DMS79 (cell line): Measurements from ENCODE around the gene TXLNB.
"Not testable (repeated sequence)": the region's sequence is repeated elsewhere in the genome, so short reads cannot be mapped to it uniquely, and the experiment has no call there.

Experiments used
- DNase-seq: peaks from one replicate; lab custom pipeline; 2025; lab: John Stamatoyannopoulos, UW

TXLNB gene

GRCh38 chr6:139311831-139312230, 20.0 kb upstream of the TXLNB start:
- no peak for DNase-seq

DNA sequence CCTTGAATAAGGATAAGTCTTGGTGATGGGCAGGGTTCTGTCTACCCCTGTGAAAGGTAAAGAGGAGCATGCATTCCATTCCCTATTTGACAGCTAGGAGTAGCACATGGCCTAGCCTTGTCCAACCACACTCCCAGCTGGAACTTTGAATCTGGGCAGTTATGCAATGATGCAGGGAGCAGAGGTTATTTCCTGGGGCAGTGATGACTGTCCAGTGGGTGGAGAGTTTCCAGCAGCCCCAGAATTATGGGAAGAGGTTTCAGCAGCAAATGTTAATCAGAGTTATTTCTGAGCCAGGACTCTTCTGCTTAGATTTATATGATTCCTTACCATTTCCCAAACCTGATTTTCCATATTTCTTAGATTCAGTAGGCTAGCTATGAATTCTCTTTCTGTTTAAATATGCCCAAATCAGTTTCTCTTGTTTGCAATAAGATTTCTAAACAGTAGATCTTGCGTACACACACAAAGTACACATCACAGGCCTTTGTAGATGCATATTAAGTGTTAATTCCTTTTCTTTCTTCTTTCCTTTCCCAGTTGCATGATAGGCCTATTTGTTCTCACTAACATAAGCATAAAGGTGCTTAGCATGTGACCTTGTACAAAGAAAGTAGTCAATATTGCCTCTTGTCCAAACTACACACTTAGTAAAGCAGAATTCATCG, 17.3 kb upstream of the TXLNB start:
- DNase-seq = no peak

DNA sequence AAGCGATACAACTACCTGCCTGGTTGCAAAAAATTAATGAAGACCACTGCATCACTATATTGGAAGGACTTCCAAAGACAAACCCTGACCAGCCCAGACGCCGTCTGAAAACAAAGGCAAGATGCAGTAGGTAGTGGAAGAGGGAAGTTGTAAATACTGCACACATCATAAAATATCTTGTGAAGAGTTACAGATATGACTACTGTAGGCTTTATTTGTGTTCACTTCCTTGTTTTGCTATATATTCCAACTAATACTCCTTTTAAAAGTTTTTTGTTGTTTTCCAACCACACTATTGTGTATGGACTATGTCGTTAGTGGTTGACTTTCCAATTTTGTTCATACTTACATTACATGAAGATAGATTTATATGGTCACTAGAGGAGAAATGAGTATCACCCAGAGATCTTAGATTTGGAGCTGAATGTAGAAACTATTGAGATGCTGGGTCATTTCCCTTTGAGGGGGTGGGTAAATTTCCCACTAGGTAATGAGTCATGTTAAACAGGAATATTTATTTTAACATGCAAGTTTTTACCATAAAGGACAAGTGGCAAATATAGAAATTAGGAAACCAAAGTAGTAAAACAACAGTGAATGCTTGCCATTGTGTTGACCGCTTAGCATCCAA, 16.6 kb upstream of the TXLNB start:
- no peak for DNase-seq

GRCh38 chr6:139306291-139306981, 14.6 kb upstream of the TXLNB start:
- DNase-seq = no peak

- DNase-seq = no peak
Measured at GRCh38 chr6:139303185-139303584, 11.4 kb upstream of the TXLNB start.

DNA sequence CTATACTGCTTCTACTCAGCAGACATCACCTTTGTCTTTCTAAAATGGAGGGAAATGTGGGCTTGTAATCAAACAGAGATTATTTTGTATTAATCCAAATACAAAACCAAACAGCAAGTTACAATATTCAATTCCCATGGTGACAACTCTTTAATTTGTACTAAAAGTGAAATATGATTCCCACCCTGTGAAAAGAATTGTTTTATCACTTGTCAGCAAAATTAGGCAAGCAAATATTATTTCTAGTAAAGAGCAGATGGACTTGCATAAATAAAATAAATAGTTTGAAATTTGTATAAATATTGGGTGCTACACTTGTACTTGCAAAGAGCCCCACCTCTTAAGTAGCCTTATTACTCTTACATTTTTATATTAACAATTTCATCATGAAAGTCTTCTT, 6.1 kb upstream of the TXLNB start:
- DNase-seq = no peak

- DNase-seq = no peak
Measured at GRCh38 chr6:139296927-139297326, 5.1 kb upstream of the TXLNB start.

DNA sequence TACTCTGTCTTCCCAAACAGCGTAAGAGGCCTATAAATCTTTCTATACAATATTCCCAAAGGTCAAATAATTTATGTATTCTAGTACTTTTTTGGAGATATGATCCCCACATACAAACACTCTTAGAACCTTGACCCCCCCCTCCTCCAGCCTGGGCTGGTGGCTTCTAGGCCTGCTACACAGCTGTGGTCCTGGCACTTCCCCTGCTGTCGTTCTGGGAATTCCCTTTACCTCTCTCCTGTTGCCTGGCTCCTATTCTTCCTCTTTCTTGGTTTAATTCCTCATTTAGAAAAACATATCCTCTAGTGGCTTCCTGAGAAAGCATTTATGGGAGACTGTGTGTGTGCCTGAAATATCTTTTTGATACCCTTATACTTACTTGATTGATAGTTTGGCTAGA, 4.1 kb upstream of the TXLNB start:
- DNase-seq = no peak

GRCh38 chr6:139294090-139294489, 2.3 kb upstream of the TXLNB start:
- DNase-seq = no peak

GRCh38 chr6:139293230-139293629, 1.4 kb upstream of the TXLNB start:
- not testable (repeated sequence) for DNase-seq

DNA sequence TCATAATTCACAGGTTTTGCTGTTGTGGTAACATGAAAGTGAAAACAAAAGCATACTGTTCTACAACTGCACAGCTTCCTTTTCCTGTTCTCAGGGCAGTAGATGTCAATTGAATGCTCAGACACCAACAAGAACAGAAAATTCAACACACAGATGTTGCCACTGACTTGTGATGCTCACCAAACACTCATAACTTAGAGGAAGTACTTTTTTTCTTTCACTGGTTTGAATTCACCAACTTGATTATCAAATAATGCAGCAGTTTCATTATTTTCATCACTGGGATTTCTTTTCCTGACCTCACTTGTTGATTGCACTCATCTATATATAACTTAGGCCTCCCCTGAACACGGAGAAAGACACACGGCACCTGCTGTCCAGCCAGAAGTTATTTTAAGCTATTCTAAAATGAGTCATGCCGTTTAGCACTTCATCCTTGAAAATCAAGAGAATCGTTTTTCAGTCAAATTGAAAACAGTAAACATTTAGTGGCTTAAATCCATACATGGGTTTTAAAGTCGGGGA, 949 bp downstream of the TXLNB start:
- no peak for DNase-seq

DNA sequence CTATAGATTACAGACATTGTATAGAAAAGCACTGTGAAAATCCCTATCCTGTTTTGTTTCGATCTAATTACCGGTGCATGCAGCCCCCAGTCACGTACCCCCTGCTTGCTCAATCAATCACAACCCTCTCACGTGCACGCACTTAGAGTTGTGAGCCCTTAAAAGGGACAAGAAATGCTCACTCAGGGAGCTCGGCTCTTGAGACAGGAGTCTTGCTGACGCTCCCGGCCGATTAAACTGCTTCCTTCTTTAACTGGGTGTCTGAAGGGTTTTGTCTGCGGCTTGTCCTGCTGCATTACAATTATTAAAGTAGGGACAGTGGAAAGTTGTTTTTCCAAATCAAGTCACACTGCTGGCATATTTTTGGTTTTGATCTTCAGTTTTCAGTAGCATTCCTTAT, 2.6 kb downstream of the TXLNB start:
- DNase-seq = no peak

- DNase-seq = no peak
Measured at GRCh38 chr6:139288496-139289040, 3.2 kb downstream of the TXLNB start.

DNA sequence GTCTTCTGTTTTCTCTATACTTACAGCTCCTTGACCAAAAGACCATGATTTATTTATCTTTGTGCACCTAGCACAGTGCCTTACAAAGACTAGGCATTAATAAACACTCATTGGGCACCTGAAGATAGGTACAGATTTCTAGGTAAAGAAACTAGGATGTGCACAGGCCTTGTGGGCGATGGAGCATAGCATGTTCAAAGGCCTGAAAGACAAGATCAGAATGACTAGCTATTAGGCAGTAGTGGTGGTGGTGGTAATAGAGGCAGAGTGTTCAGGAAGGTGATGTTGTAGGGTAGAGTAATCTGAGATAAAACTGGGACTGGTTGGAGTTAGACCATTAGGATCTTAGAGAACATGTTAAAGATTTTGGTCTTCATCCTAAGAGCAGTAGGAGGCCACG, 3.9 kb downstream of the TXLNB start:
- DNase-seq = no peak

DNA sequence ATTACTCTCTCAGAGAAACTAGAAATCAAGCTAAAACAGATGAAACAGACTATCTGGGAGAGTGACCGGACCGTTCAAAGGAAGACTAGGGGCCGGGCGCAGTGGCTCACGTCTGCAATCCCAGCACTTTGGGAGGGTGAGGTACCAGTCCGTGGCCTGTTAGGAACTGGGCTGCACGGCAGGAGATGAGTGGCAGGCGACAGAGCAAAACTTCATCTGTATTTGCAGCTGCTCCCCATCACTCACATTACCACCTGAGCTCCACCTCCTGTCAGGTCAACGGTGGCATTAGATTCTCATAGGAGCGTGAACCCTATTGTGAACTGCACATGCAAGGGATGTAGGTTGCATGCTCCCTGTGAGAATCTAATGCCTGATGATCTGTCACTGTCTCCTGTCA, 5.4 kb downstream of the TXLNB start:
- DNase-seq = not testable (repeated sequence)

DNA sequence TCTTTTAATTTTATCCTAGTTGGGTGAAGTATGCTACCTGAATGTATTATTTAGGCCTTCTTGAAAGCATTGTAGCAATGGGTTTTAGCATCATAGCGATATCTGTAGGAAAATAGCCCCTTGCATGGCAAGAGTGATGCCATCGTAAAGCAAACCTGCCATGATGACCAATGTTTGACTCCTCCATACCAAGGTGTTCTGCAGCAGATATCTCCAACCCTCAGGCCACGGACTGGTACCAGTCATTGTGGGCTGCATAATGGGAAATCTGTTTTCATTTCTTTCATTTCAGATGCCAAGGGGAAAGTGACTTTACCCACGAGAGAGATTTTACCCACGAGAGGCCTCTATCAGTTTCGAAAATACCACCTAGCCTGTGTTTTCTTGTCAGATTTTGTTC, 6.2 kb downstream of the TXLNB start:
- no peak for DNase-seq

- DNase-seq = no peak
Measured at GRCh38 chr6:139284789-139285188, 7.0 kb downstream of the TXLNB start.

DNA sequence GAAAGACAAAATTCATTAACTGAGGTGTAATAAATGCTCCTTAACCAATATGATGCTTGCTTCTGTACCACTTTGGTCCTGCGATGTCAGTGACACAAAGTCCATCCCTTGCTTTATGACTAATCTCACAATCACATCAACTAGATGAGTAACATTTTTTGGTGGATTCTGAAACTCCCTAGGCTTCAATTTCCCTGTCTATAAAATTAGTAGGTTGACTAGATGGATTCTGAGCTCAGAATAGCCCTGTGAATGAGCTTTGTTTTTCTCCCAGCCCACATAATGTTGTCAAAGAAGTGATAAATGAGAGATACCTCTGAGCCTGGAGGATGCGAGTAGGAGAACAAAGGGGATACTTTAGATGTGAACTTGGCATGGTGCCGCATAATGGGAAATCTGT, 9.1 kb downstream of the TXLNB start:
- DNase-seq = no peak

- no peak for DNase-seq
Measured at GRCh38 chr6:139278190-139278589, 13.6 kb downstream of the TXLNB start.

GRCh38 chr6:139277587-139277986, 14.2 kb downstream of the TXLNB start:
- DNase-seq = no peak

GRCh38 chr6:139277161-139277560, 14.6 kb downstream of the TXLNB start:
- no peak for DNase-seq

DNA sequence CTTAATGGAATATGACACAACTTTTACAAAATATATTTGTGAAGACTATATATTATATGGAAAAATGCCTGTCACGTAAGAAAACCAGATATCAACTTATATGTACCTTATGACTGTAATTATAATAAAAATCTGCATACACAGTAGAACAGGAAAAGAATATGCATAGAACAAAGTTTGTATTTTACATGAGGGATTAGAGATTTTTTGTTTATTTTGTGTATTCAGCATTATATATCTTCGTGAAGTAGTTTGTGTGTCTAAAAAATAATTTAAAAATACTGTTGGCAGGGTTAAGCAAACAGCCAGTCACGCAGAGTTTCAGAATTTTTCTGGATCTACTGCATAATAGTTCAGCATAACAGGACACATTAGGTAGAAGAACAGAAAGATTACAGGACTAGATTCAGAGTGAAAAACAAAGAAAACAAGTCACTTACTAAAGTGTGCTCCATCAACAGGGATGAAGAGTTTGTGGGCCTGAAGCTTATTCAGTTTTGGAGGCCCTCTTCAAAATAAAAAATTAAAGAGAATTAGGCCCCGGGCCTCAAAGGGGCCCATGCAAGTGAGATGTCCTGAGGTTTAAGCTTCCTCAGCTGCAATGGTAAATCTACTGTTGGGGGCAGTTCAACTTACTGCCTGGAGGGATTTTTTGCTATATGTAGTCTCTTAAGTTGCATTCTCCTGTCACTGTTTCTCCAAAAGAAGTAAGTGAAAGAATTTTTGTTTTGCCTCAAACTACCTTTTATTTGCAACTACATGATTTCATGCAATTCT, 16.3 kb downstream of the TXLNB start:
- no peak for DNase-seq
